ENCODE data around the gene COL6A6.
"Not testable (repeated sequence)": the region's sequence is repeated elsewhere in the genome, so short reads cannot be mapped to it uniquely, and the experiment has no call there.

The COL6A6 gene

DNA sequence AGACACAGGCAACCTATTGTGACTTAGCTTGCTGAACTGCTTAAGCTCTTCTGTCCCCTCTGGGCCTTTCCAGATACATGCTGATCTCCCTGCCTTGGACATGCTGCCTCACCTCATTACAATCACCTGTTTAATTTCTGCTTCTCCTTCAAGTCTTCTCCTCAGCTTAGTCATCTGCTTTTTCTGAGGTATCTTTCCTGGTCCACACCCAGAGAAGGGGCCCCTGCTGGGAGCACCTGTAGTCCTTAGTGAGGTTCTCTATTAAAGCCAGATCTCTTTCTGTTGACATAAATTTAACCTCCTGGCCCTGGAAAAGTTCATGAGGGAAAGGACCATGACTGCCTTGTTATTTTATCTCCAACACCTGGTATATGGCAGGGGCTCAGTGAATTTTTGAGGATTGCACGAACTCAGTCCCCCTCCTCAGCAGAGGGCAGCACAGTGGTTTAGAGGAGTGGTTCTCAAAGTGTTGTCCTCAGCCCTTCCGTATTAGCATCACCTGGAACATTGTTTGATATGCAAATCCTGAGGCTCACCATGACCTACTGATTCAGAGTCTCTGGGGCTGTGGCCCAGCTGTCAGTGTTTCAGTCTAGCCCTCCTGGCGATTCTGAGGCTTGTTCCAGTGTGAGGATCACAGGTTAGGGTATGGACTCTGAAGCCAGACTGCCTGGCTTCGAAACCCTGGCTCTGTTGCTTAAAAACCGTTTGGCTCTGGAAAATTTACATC, 12.7 kb downstream of the COL6A6 start:
- no peak for DNase-seq
- in situ Hi-C loops (cut with HindIII; ENCODE audit: low pct_ligation_motif_present, low pct_unique_long_range_greater_than_20kb, low sequenced_read_pairs), result no loop called here

DNA sequence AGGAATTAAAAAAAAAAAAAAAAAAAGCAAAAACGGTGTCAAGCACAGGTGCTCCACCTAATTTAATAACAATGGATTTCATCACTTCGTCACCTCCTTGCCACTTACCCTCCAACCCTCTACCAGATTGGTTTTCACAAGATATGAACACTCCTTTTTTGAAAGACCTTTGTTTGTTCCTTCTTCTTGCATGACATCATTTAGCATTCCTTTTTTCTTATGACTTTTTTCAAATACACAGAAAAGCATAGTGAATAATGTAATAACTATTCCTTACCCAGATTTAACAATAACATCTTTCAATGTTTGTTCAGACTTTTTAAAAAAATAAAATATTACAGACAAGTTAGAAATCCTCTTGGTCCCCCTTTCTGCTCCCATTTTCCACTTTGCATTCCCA, 16.3 kb downstream of the COL6A6 start:
- in situ Hi-C loops (cut with HindIII; ENCODE audit: low pct_ligation_motif_present, low pct_unique_long_range_greater_than_20kb, low sequenced_read_pairs), result no loop called here
- no peak for DNase-seq

GRCh38 chr3:130537673-130538304, 20.8 kb downstream of the COL6A6 start:
- no peak for DNase-seq
- in situ Hi-C loops (cut with HindIII; ENCODE audit: low pct_ligation_motif_present, low pct_unique_long_range_greater_than_20kb, low sequenced_read_pairs), result no loop called here

DNA sequence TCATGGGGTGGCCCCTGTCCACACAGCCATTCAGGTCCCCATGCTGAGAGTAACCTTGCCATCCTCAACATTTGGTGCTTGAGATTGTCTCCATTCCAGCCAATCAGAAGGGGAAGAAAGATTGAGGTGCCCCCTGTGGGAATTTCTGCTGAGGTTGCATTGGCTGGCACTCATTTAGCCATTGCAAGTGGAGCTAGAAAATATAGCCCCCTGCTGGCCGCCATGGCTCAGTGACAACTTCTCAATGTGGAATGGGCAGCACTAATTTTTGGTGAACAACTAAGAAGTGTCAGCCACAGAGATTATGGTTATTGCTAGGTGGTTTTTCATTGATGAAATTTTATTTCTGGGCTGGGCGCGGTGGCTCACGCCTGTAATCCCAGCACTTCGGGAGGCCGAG, 22.0 kb downstream of the COL6A6 start:
- in situ Hi-C loops (cut with HindIII; ENCODE audit: low pct_ligation_motif_present, low pct_unique_long_range_greater_than_20kb, low sequenced_read_pairs), result no loop called here
- DNase-seq, result peak; percentile 45

DNA sequence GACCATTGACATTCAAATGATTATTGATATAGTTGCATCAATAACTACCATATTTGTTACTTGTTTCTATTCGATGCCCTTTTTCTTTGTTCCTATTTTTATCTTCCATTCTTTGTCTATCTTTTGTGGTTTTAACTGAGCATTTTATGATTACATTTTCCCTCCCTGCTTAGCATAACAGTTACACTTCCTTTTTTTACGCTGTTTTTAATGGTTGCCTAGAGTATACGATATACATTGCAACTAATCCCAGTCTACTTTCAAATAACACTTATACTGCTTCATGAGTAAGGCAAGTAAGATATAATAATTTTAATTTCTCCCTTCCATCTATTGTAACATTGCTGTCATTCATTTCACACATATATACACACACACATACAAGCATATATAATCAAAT, 26.3 kb downstream of the COL6A6 start:
- in situ Hi-C loops (cut with HindIII; ENCODE audit: low pct_ligation_motif_present, low pct_unique_long_range_greater_than_20kb, low sequenced_read_pairs), result no loop called here
- no peak for DNase-seq

- in situ Hi-C loops (cut with HindIII; ENCODE audit: low pct_ligation_motif_present, low pct_unique_long_range_greater_than_20kb, low sequenced_read_pairs), result no loop called here
- DNase-seq, result no peak
Observed at GRCh38 chr3:130546920-130547679, 30.1 kb downstream of the COL6A6 start.

- in situ Hi-C loops (cut with HindIII; ENCODE audit: low pct_ligation_motif_present, low pct_unique_long_range_greater_than_20kb, low sequenced_read_pairs); DNase-seq: not testable (repeated sequence)
Observed at GRCh38 chr3:130547680-130548065, 30.7 kb downstream of the COL6A6 start.

DNA sequence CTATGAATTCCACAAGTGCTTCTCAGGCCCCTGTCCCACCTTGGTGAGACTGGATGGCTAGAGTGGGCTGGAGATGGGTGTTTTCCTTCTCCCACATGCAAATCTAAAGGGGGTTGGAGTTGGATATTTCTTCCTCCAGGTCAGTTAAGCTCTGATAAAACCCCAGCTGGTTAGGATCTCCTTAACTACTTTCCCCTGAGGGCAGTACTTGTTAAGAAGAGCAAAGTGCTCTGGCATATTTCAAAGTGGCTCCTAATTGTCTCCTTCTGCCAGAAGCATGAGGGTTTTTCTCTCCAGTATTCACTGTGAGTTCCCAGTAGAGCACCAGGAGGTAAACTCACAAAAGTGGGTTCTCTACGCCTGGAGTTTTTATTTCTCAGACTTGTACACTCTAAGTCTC, 31.4 kb downstream of the COL6A6 start:
- in situ Hi-C loops (cut with HindIII; ENCODE audit: low pct_ligation_motif_present, low pct_unique_long_range_greater_than_20kb, low sequenced_read_pairs), result no loop called here
- no peak for DNase-seq

- in situ Hi-C loops (cut with HindIII; ENCODE audit: low pct_ligation_motif_present, low pct_unique_long_range_greater_than_20kb, low sequenced_read_pairs), result no loop called here
- DNase-seq, result no peak
Observed at GRCh38 chr3:130557336-130558035, 40.5 kb downstream of the COL6A6 start.

DNA sequence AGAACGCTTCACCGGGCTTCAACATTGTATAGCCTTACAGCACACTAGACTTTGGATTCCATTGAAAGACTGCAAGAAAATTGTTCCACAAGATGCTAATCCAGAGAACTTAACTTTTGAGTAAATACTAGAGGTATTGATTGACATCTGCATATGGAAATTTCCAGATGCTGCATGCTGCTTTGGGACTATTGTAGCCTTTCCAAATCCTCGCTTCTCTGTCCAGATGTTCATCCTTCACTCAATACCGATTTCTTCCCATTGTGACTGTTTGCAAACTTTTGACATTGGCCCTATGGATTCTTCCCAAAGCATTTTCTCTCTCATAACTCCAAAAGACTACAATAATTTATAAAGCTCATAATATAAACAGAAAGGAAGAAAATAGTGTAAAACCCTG, 41.4 kb downstream of the COL6A6 start:
- in situ Hi-C loops (cut with HindIII; ENCODE audit: low pct_ligation_motif_present, low pct_unique_long_range_greater_than_20kb, low sequenced_read_pairs), result no loop called here
- DNase-seq, result no peak

DNA sequence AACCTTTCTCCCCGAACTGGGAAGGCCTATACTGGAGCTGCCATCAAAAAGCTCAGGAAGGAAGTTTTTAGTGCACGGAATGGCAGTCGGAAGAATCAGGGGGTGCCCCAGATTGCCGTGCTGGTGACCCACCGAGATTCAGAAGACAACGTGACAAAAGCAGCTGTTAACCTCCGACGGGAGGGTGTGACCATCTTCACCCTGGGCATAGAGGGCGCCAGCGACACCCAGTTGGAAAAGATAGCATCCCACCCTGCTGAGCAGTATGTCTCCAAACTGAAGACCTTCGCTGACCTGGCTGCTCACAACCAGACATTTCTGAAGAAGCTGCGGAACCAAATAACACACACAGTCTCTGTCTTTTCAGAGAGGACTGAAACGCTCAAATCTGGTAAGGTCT, 48.2 kb downstream of the COL6A6 start:
- in situ Hi-C loops (cut with HindIII; ENCODE audit: low pct_ligation_motif_present, low pct_unique_long_range_greater_than_20kb, low sequenced_read_pairs), result no loop called here
- no peak for DNase-seq
